GM23338 (cell line): Measurements from ENCODE around the gene SLC48A1. TPM values are rescaled to one million over a fixed set of nuclear protein-coding genes. Genes with fewer than 3 reads are reported as not detected.
A peak's percentile ranks its signal among the peaks of the same experiment; 100 is the strongest.

ENCODE experiments used
- ATAC-seq: fragments of 200-7000 bp; cut with Tn5 transposase; 3 replicates; pipeline ENCODE4 v1.9.1; 2020
- DNase-seq: peaks from one replicate; pipeline ENCODE4 v3.0.0-alpha.2; 2015; ENCODE audit warnings: low spot score
- H2AFZ ChIP-seq: fragments of 200-600 bp; sonication (generic); 2 replicates; pipeline ENCODE4 v1.8.0; 2016; ENCODE audit warnings: antibody characterized with exemption, mild to moderate bottlenecking, moderate library complexity
- H3F3A ChIP-seq: fragments of 200-600 bp; sonication (generic); replicated peaks from 2 replicates; pipeline ENCODE4 v1.8.0; 2017; ENCODE audit warnings: antibody characterized with exemption, mixed run types, low read depth
- H3K27ac ChIP-seq: fragments of 200-600 bp; sonication (generic); 2 replicates; pipeline ENCODE4 v1.6.1; 2016; ENCODE audit warnings: low read depth
- H3K27me3 ChIP-seq: fragments of 200-600 bp; sonication (generic); 2 replicates; pipeline ENCODE4 v1.8.0; 2016; ENCODE audit warnings: mild to moderate bottlenecking, mixed run types, moderate library complexity; ENCODE audit not compliant: insufficient read depth
- H3K36me3 ChIP-seq: fragments of 200-600 bp; sonication (generic); 2 replicates; pipeline ENCODE4 v1.8.0; 2016; ENCODE audit warnings: mild to moderate bottlenecking; ENCODE audit not compliant: insufficient read depth
- H3K4me1 ChIP-seq: fragments of 200-600 bp; sonication (generic); 2 replicates; pipeline ENCODE4 v1.8.0; 2016; ENCODE audit warnings: mild to moderate bottlenecking, moderate library complexity; ENCODE audit not compliant: insufficient read depth
- H3K4me2 ChIP-seq: fragments of 200-600 bp; sonication (generic); 2 replicates; pipeline ENCODE4 v1.7.1; 2017; ENCODE audit warnings: mixed run types
- H3K4me3 ChIP-seq: fragments of 200-600 bp; sonication (generic); 2 replicates; pipeline ENCODE4 v1.6.1; 2016; ENCODE audit warnings: mixed run types
- H3K79me2 ChIP-seq: fragments of 200-600 bp; sonication (generic); replicated peaks from 2 replicates; pipeline ENCODE4 v1.8.0; 2017; ENCODE audit warnings: mild to moderate bottlenecking; ENCODE audit not compliant: insufficient read depth
- H3K9me2 ChIP-seq: fragments of 200-600 bp; sonication (generic); 2 replicates; pipeline ENCODE4 v1.8.0; 2017; ENCODE audit not compliant: insufficient read depth
- H4K20me1 ChIP-seq: fragments of 200-600 bp; sonication (generic); replicated peaks from 2 replicates; pipeline ENCODE4 v1.8.0; 2017; ENCODE audit warnings: mild to moderate bottlenecking; ENCODE audit not compliant: insufficient read depth
- H3K27ac Mint-ChIP-seq: 2 replicates; pipeline ENCODE4 v1.8.0; 2020; ENCODE audit warnings: inconsistent platforms, mild to moderate bottlenecking, moderate library complexity, mixed read lengths
- H3K27me3 Mint-ChIP-seq: 3 replicates; pipeline ENCODE4 v1.8.0; 2022; ENCODE audit warnings: low read depth, mild to moderate bottlenecking, moderate library complexity, mixed read lengths, inconsistent platforms; ENCODE audit not compliant: insufficient read depth, poor library complexity
- H3K36me3 Mint-ChIP-seq: 3 replicates; pipeline ENCODE4 v1.8.0; 2021; ENCODE audit warnings: low read depth, mild to moderate bottlenecking, inconsistent platforms, moderate library complexity, mixed read lengths
- H3K4me1 Mint-ChIP-seq: 3 replicates; pipeline ENCODE4 v1.8.0; 2020; ENCODE audit warnings: mild to moderate bottlenecking, inconsistent platforms, mixed read lengths
- H3K4me3 Mint-ChIP-seq: 3 replicates; pipeline ENCODE4 v1.8.0; 2021; ENCODE audit warnings: moderate library complexity, mild to moderate bottlenecking, inconsistent platforms, mixed read lengths
- H3K9me3 Mint-ChIP-seq: 3 replicates; pipeline ENCODE4 v1.8.0; 2020; ENCODE audit warnings: moderate library complexity, mild to moderate bottlenecking, inconsistent platforms, mixed read lengths
- CREB1 ChIP-seq: fragments of 250-450 bp; sonication (Bioruptor Pico); IDR thresholded peaks from 2 replicates; pipeline ENCODE4 v1.5.0; 2020; ENCODE audit warnings: low read depth, mild to moderate bottlenecking, moderate library complexity
- JUNB ChIP-seq: IDR thresholded peaks from one replicate; pipeline ENCODE4 v1.6.1; 2016; ENCODE audit warnings: antibody characterized with exemption; ENCODE audit not compliant: unreplicated experiment
- STAT1 ChIP-seq: IDR thresholded peaks from one replicate; pipeline ENCODE4 v1.6.1; 2016; ENCODE audit warnings: antibody characterized with exemption; ENCODE audit not compliant: unreplicated experiment
- ZNF114 ChIP-seq: fragments of 250-450 bp; sonication (Bioruptor Pico); IDR thresholded peaks from 2 replicates; pipeline ENCODE4 v1.5.0; 2020; ENCODE audit warnings: mild to moderate bottlenecking, moderate library complexity
- ZNF331 ChIP-seq: fragments of 250-450 bp; sonication (Bioruptor Pico); IDR thresholded peaks from 2 replicates; pipeline ENCODE4 v1.5.0; 2020; ENCODE audit warnings: low read depth, mild to moderate bottlenecking, moderate library complexity
- polyA plus RNA-seq: library from polyadenylated mRNA; unstranded; fragments of >200 nt; fragmentation: Nextera tagmentation; extraction: Ambion mirVana; gene quantifications from 2 replicates; pipeline ENCODE4 v1.2.1, GENCODE V29; 2016
- total RNA-seq: library from RNA; depleted of rRNA; stranded (reverse); fragments of >200 nt; shearing (Covaris generic); gene quantifications from 2 replicates; pipeline ENCODE4 v1.2.3, GENCODE V29; 2014
- TF ChIP-seq, protein P1 (sequence below): IDR thresholded peaks from one replicate; pipeline ENCODE4 v1.6.1; 2018; ENCODE audit warnings: antibody characterized with exemption; ENCODE audit not compliant: unreplicated experiment
- TF ChIP-seq, protein P2 (sequence below): fragments of 250-450 bp; sonication (Bioruptor Pico); IDR thresholded peaks from 2 replicates; pipeline ENCODE4 v1.5.0; 2020; ENCODE audit warnings: mild to moderate bottlenecking, moderate library complexity

Gene SLC48A1
- total and polyA plus RNA-seq, 2 experiments from 2014 or later: 5.8 to 9.0 TPM

DNA sequence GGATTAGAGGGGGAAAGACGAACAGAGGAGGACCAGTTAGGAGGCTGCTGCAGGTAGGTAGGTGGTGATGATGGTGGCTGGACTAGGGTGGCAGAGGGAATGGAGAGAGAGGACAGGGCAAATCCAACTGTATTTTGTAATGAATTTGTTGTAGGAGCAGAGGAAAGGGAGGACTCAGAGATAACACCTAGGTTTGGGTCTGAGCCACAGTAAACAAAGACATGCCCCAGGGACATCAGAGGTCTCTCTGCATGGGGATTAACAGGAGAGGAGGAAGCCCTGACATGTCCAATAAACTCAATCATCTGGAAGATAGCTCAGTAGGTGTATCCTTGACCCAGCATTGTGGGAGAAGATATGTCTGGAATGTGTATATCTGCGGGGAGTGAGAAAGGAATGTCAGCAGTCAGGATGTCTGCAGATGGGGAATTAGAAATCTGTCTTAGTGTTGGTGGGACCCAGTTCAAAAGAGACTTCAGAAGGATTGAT, 4.7 kb upstream of the SLC48A1 start:
- Mint-ChIP-seq H3K27ac (no peak overlapping the region), H3K4me3 (no peak overlapping the region), H3K36me3 (no peaks in the 10 kb centered on the region), H3K27me3 (peaks cover 7% of the 10 kb centered on the region), H3K4me1 (peaks cover 22% of the 10 kb centered on the region), H3K9me3 (no peaks in the 10 kb centered on the region)
- DNase-seq: peak; percentile 62
- no peaks in the 10 kb centered on the region for H3K9me2 ChIP-seq
- H3K36me3 ChIP-seq: no peaks in the 10 kb centered on the region
- H3K79me2 ChIP-seq: no peaks in the 10 kb centered on the region
- no peak overlapping the region for H2AFZ ChIP-seq
- no peak for TF ChIP-seq JUNB
- TF ChIP-seq, protein P1, sequence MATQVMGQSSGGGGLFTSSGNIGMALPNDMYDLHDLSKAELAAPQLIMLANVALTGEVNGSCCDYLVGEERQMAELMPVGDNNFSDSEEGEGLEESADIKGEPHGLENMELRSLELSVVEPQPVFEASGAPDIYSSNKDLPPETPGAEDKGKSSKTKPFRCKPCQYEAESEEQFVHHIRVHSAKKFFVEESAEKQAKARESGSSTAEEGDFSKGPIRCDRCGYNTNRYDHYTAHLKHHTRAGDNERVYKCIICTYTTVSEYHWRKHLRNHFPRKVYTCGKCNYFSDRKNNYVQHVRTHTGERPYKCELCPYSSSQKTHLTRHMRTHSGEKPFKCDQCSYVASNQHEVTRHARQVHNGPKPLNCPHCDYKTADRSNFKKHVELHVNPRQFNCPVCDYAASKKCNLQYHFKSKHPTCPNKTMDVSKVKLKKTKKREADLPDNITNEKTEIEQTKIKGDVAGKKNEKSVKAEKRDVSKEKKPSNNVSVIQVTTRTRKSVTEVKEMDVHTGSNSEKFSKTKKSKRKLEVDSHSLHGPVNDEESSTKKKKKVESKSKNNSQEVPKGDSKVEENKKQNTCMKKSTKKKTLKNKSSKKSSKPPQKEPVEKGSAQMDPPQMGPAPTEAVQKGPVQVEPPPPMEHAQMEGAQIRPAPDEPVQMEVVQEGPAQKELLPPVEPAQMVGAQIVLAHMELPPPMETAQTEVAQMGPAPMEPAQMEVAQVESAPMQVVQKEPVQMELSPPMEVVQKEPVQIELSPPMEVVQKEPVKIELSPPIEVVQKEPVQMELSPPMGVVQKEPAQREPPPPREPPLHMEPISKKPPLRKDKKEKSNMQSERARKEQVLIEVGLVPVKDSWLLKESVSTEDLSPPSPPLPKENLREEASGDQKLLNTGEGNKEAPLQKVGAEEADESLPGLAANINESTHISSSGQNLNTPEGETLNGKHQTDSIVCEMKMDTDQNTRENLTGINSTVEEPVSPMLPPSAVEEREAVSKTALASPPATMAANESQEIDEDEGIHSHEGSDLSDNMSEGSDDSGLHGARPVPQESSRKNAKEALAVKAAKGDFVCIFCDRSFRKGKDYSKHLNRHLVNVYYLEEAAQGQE: no peak
- TF ChIP-seq STAT1: no peak
- no peak for TF ChIP-seq ZNF114
- TF ChIP-seq, protein P2, sequence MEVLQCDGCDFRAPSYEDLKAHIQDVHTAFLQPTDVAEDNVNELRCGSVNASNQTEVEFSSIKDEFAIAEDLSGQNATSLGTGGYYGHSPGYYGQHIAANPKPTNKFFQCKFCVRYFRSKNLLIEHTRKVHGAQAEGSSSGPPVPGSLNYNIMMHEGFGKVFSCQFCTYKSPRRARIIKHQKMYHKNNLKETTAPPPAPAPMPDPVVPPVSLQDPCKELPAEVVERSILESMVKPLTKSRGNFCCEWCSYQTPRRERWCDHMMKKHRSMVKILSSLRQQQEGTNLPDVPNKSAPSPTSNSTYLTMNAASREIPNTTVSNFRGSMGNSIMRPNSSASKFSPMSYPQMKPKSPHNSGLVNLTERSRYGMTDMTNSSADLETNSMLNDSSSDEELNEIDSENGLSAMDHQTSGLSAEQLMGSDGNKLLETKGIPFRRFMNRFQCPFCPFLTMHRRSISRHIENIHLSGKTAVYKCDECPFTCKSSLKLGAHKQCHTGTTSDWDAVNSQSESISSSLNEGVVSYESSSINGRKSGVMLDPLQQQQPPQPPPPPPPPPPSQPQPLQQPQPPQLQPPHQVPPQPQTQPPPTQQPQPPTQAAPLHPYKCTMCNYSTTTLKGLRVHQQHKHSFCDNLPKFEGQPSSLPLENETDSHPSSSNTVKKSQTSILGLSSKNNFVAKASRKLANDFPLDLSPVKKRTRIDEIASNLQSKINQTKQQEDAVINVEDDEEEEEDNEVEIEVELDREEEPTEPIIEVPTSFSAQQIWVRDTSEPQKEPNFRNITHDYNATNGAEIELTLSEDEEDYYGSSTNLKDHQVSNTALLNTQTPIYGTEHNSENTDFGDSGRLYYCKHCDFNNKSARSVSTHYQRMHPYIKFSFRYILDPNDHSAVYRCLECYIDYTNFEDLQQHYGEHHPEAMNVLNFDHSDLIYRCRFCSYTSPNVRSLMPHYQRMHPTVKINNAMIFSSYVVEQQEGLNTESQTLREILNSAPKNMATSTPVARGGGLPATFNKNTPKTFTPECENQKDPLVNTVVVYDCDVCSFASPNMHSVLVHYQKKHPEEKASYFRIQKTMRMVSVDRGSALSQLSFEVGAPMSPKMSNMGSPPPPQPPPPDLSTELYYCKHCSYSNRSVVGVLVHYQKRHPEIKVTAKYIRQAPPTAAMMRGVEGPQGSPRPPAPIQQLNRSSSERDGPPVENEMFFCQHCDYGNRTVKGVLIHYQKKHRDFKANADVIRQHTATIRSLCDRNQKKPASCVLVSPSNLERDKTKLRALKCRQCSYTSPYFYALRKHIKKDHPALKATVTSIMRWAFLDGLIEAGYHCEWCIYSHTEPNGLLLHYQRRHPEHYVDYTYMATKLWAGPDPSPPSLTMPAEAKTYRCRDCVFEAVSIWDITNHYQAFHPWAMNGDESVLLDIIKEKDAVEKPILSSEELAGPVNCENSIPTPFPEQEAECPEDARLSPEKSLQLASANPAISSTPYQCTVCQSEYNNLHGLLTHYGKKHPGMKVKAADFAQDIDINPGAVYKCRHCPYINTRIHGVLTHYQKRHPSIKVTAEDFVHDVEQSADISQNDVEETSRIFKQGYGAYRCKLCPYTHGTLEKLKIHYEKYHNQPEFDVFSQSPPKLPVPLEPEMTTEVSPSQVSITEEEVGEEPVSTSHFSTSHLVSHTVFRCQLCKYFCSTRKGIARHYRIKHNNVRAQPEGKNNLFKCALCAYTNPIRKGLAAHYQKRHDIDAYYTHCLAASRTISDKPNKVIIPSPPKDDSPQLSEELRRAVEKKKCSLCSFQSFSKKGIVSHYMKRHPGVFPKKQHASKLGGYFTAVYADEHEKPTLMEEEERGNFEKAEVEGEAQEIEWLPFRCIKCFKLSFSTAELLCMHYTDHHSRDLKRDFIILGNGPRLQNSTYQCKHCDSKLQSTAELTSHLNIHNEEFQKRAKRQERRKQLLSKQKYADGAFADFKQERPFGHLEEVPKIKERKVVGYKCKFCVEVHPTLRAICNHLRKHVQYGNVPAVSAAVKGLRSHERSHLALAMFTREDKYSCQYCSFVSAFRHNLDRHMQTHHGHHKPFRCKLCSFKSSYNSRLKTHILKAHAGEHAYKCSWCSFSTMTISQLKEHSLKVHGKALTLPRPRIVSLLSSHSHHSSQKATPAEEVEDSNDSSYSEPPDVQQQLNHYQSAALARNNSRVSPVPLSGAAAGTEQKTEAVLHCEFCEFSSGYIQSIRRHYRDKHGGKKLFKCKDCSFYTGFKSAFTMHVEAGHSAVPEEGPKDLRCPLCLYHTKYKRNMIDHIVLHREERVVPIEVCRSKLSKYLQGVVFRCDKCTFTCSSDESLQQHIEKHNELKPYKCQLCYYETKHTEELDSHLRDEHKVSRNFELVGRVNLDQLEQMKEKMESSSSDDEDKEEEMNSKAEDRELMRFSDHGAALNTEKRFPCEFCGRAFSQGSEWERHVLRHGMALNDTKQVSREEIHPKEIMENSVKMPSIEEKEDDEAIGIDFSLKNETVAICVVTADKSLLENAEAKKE (CRISPR knock-in tag): no peak
- no peak for TF ChIP-seq ZNF331 (CRISPR knock-in tag)
- no peak for TF ChIP-seq CREB1
- H3K27me3 ChIP-seq: peaks cover 4% of the 10 kb centered on the region; the same call in 1 of the 2 replicates
- no peaks in the 10 kb centered on the region for H4K20me1 ChIP-seq
- no peak overlapping the region for H3K4me3 ChIP-seq
- peaks cover 26% of the 10 kb centered on the region for H3K4me1 ChIP-seq
- peak overlapping the region; percentile 8; the same call in 1 of the 2 replicates for H3K4me2 ChIP-seq
- H3F3A ChIP-seq: peaks cover 8% of the 10 kb centered on the region
- H3K27ac ChIP-seq: no peak overlapping the region
- ATAC-seq: no peak
